HK-2 (cell line): Measurements from ENCODE around the gene FOXD1.

ENCODE experiments used
- DNase-seq: peaks from one replicate; pipeline ENCODE4 v3.0.0-alpha.2; 2018; ENCODE audit not compliant: unreplicated experiment

The FOXD1 gene

DNA sequence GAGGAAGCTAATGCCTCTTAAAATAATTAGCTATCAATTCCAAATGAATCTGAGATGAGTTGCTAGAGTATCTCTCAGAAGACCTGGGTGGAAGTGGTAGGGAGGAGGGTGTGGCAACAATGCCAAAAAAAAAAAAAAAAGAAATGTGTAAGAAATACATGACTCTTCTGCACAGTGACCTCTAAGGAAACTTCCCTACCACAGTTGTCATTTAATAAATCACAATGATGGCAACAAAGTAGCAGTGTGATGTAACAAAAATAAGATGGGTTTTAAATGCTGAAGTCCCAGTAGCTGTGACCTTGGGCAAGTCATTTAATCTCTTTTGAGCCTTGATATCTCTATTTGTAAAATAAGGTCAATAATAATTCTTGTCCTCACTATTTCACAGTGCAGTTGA is 7.2 kb downstream of the FOXD1 start:
- DNase-seq = no peak

- DNase-seq = no peak
Observed at GRCh38 chr5:73440262-73440661, 8.3 kb downstream of the FOXD1 start.

DNA sequence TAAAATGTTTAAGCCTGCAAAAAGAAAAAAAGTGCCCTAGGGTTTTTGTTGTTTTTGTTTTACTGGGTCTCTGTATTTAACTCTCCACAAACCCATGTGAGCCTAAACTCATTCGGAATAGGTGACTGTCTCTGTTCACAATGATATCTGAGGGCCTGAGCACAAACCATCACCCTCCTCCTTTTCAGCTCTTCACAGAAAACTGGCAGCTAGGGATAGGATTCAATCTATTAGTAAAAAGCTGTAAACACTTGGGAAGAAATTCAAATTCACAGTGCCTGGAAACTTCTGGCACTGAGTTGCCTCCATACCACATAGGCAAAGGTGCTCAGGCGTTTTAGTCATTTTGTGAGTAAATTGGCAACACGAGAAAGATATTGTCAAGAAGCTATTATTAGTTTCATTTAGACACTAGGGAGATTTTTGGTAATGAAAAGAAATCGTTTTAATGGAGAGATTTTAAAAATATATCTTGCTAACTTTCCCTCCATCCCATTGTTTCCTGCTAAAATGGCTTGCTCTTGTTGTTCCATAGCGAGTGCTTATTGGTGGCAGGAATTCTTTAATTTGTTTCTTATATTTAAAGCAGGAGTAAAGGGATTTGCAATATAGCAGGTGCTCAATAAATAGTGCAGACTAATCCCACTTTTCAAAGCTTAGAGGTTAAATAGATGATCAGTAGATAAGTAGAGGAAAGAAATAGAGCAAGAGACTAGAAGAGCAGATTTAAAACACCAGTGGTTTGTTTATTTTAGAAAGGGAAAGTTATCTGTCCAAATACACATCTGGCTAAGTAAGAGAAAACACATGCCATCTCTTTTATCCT is 9.7 kb downstream of the FOXD1 start:
- no peak for DNase-seq

- no peak for DNase-seq
Observed at GRCh38 chr5:73437777-73438644, 10.6 kb downstream of the FOXD1 start.

GRCh38 chr5:73437101-73437776 is 11.3 kb downstream of the FOXD1 start:
- peak; percentile 81 for DNase-seq

GRCh38 chr5:73436535-73437100 is 12.0 kb downstream of the FOXD1 start:
- peak; percentile 64 for DNase-seq

GRCh38 chr5:73435759-73436534 is 12.6 kb downstream of the FOXD1 start:
- no peak for DNase-seq

DNA sequence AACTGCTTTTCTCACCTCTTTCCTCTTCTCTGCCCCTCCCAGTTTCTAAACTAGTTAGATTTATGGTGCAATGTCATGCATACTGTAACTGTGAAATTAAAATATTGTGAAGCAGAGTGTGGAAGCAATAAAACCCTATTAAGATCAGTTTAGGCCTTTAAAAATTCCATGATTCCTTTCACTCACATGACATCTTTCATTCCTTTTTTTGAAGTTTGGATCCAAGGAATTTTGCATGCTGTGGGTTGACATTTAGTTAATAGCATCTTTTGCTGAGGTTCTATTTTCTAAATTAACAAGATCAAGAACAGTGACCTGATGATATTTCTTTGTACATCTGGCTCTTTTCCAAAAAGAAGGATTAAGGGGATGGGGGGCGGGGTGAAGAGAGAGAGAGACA is 13.7 kb downstream of the FOXD1 start:
- DNase-seq = no peak

- DNase-seq = no peak
Observed at GRCh38 chr5:73434461-73434860, 14.1 kb downstream of the FOXD1 start.

DNA sequence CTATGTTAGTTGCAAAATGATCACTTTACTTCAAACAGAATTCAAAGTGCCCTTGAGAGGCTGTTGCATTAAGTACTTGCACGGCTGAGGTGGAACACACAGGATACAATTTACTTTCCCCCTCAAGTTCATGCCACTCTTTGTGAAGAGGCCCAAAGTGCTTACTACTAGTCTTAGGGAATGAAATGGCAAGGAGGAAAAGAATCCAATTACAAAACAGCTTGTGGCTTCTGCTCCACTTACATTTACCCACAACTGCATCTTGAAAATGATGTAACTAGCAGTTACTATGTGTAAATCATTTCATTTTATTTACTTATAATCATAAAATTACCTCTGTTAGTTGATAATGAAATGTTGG is 14.6 kb downstream of the FOXD1 start:
- DNase-seq = no peak

DNA sequence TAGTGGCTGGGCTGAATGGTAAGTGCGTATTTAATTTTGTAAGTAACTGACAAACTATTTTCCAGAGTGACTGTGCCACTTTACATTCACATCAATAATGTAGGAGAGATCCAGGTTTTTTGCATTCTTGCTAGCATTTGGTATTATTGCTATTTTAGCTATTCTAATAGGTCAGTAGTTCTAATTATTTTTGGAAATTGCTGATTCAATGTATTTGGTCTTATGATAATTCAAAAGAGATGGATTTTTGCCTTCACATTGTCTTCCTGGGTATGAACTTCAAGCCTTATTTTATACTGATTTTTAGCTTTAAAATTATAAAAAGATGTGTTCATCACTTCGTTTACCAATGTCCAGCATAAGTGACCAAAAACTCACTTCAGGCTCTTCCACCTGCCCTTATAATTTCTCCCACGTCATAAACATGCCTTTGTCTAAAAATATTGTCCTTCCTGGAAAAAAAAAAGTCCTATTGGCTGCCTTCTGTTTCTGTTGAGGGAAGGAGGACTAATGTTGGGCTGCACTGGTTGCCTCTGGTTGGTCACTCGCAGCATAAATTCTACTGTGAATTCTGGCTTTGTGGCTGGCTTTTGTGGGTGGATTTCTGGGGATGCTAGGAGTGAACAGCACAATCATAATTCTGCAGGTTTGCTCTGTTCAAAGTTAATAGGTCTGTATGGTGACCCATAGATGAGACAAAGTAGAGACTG is 15.2 kb downstream of the FOXD1 start:
- no peak for DNase-seq

DNA sequence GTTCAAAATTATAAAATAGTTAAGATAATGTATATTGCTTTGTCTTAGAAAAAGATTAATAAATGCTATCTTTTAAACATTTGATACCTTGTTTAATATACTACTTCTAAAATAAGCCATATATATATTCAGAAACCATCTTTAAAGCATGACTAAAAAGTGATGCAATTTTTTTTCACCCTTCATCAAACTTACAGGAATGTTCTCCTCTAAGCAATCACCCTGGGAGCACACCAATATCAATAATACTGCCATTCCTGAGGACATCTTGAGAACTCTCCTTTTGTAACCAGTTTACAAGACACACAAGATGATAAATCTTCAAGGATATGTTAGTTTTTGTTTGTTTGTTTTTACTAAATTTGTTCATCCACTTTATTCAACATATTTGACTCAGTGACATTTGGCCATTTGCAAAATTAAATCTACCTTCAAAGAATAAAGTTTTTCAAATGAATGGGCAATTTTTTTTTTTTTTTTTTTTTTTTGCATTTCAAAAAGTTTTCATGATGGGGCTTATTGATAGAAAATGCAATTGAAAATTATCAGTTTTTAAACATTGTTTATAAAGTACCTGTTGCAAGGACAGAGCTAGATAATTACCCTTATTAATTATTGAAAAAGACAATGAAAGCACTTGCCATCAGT is 17.2 kb downstream of the FOXD1 start:
- no peak for DNase-seq

- DNase-seq = no peak
Observed at GRCh38 chr5:73426034-73426433, 22.5 kb downstream of the FOXD1 start.

GRCh38 chr5:73424556-73424977 is 24.0 kb downstream of the FOXD1 start:
- no peak for DNase-seq

DNA sequence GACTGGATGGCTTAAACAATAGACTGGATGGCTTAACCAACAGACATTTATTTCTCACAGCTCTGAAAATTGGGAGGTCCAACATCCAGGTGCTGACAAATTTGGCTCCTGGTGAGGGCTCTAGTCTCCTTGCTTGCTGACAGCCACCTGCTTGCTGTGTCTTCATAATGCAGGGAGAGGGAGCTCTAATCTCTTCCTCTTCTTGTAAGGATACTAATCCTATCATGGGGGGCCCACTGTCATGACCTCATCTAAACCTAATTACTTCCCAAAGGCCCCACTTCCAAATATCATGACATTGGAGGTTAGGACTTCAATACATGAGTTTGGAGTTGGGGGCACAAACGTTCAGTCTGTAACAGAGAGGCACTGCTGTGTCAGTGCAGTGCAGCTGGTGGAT is 26.4 kb downstream of the FOXD1 start:
- no peak for DNase-seq

DNA sequence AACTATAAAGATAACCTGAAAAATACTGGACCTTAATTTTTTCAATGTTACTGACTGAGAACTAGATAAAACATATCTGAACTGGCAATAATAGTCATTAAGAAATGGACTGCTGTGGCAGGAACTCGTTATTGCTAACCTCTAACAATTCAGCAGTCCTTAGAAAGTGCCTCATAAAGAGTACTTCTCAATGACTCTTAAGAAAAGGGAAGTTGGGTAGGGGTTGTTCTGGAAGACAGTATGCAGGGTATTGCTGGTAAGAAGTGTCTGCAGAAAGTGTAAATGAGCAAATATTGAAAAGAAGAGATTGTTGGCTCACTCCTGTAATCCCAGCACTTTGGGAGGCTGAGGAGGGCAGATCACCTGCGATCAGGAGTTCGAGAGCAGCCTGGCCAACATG is 27.9 kb downstream of the FOXD1 start:
- no peak for DNase-seq

DNA sequence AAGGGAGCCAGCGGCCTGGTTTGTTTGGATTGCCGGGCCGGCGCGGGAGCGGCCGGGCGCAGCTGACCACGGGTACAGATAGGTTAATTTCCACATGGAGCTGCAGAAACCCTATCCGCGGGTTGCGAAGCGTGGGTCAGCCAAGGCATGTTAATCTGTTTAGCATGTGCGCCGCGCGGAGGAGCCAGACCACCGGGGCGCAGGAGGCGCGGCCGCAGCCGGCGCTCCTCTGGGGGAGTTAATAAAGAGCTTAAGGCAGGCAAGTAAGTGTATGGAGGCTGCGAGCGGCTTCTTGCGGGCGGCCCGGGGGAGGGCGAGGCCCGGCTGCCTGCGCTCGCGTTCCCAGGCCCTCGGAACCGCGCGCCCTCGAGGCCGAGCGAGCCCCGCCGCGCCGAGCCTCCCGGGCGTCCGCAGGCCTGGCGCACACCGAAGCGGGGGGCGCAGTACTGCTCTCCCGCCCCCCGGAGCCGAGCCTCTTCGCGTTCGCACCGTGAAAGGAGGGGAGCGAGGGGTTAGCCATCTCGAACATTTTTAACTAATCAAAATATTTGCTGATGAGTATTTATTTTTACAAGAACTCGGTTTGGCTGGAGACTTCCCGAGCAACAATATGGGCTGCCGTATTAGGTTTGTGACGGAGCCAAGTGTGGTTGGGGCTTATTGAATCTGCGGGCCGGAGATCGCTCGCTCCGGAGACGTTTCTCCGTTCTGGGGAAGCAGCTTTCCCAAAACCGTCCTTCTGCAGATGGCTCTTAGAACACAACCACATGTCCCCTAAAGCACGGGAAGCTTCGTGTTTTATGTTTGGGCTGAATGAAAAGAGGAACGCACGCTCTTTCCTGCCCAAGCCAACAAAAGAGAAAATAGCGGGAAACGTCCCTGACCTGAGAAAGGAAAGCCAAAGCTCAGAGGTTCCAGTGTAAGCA is 28.8 kb downstream of the FOXD1 start:
- no peak for DNase-seq

DNA sequence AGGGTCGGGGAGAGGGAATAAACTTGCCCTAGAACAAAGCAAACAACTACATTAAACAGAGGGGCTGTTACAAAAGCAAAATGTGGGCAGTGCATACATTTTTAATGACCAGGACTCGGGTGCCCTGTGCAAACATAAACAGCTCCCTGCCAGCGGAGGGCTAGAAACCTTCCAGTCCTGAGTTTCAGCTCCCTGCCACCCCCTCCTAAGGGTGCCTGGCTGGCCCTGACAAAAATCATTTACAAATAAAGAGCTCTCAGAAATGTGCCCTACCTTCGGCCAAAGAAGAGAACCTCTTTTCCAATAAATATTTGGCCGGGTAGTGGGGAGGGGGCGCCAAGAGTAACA is 29.5 kb downstream of the FOXD1 start:
- DNase-seq = no peak

DNA sequence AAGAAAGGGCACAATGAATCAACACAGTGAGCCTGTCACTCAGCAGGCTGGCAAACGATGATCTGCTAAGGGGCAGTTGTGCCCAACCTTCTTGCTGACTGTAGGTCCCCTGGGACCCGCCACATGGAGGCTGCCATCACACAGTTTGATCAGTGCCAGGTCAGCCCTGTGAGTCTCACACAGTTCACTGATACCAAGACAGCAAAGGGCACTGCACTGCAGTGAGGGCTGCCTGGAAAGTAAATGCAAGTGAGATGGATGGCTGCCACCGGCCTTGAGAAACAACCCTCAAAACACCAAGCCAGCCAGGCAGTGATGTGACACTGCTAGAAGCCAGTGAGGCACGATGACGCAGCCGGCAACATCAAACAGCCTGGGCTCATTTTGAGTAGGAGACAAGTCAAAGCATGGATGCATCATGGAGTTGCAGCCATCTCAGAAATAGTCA is 30.3 kb downstream of the FOXD1 start:
- no peak for DNase-seq
